Embryonic facial prominence (tissue), 1 donor: ENCODE results near the gene MYH10.
"Not testable (repeated sequence)": the region's sequence is repeated elsewhere in the genome, so short reads cannot be mapped to it uniquely, and the experiment has no call there.

ENCODE experiments used
- DNase-seq: peaks from one replicate; pipeline ENCODE4 v3.0.0-alpha.2; 2016; ENCODE audit errors: extremely low spot score

The MYH10 gene

GRCh38 chr17:8556074-8556473 lies 74.5 kb downstream of the MYH10 start:
- no peak for DNase-seq

- no peak for DNase-seq
Observed at GRCh38 chr17:8555062-8555461, 75.5 kb downstream of the MYH10 start.

GRCh38 chr17:8552577-8553320 lies 77.8 kb downstream of the MYH10 start:
- DNase-seq, result no peak

- DNase-seq, result no peak
Observed at GRCh38 chr17:8542599-8543502, 87.7 kb downstream of the MYH10 start.

- DNase-seq, result not testable (repeated sequence)
Observed at GRCh38 chr17:8539976-8540375, 90.5 kb downstream of the MYH10 start.

GRCh38 chr17:8537734-8538133 lies 92.8 kb downstream of the MYH10 start:
- no peak for DNase-seq

GRCh38 chr17:8534498-8535188 lies 95.9 kb downstream of the MYH10 start:
- no peak for DNase-seq

- DNase-seq, result no peak
Observed at GRCh38 chr17:8532021-8532420, 98.5 kb downstream of the MYH10 start.

GRCh38 chr17:8522577-8522976 lies 107.9 kb downstream of the MYH10 start:
- no peak for DNase-seq

- DNase-seq, result no peak
Observed at GRCh38 chr17:8520981-8521380, 109.5 kb downstream of the MYH10 start.

GRCh38 chr17:8518850-8519249 lies 111.7 kb downstream of the MYH10 start:
- DNase-seq, result no peak

- DNase-seq, result no peak
Observed at GRCh38 chr17:8518326-8518725, 112.2 kb downstream of the MYH10 start.

GRCh38 chr17:8514801-8515200 lies 115.7 kb downstream of the MYH10 start:
- DNase-seq, result no peak

GRCh38 chr17:8506145-8506544 lies 124.4 kb downstream of the MYH10 start:
- no peak for DNase-seq

- DNase-seq, result no peak
Observed at GRCh38 chr17:8504460-8505207, 125.9 kb downstream of the MYH10 start.

GRCh38 chr17:8503807-8504206 lies 126.7 kb downstream of the MYH10 start:
- DNase-seq, result no peak

GRCh38 chr17:8503368-8503767 lies 127.2 kb downstream of the MYH10 start:
- DNase-seq, result no peak

GRCh38 chr17:8502126-8502525 lies 128.4 kb downstream of the MYH10 start:
- no peak for DNase-seq

GRCh38 chr17:8500609-8501008 lies 129.9 kb downstream of the MYH10 start:
- no peak for DNase-seq

GRCh38 chr17:8499614-8500013 lies 130.9 kb downstream of the MYH10 start:
- DNase-seq, result no peak

- no peak for DNase-seq
Observed at GRCh38 chr17:8499171-8499570, 131.4 kb downstream of the MYH10 start.

GRCh38 chr17:8496081-8496480 lies 134.4 kb downstream of the MYH10 start:
- DNase-seq, result no peak
